Fibroblast of lung (primary cell): ENCODE measurements around the gene TDG. TPM values are rescaled to one million over a fixed set of nuclear protein-coding genes. Genes with fewer than 3 reads are reported as not detected.

ENCODE experiments used
- DNase-seq, 2 donors: peaks; one replicate each; pipeline versions ENCODE4 v3.0.0 to v3.0.0-alpha.2; 2010; ENCODE audit warnings: low read depth in 2 of 2
- H2AFZ ChIP-seq: 2 replicates; pipeline ENCODE4 v1.5.1; 2012; ENCODE audit warnings: low read length, control low read depth, inconsistent platforms
- H3K27ac ChIP-seq: 2 replicates; pipeline ENCODE4 v1.5.1; 2011; ENCODE audit warnings: low read length, control low read depth; ENCODE audit not compliant: insufficient read depth
- H3K27me3 ChIP-seq: 2 replicates; pipeline ENCODE4 v1.5.1; 2011; ENCODE audit warnings: mild to moderate bottlenecking, low read length; ENCODE audit not compliant: control insufficient read depth, insufficient read depth
- H3K36me3 ChIP-seq: 2 replicates; pipeline ENCODE4 v1.5.1; 2011; ENCODE audit warnings: low read length; ENCODE audit not compliant: control insufficient read depth, insufficient read depth
- H3K4me1 ChIP-seq: 2 replicates; pipeline ENCODE4 v1.5.1; 2011; ENCODE audit warnings: low read length; ENCODE audit not compliant: control insufficient read depth, insufficient read depth; ENCODE audit errors: extremely low read depth
- H3K4me2 ChIP-seq: 2 replicates; pipeline ENCODE4 v1.5.1; 2011; ENCODE audit warnings: low read length, control low read depth; ENCODE audit not compliant: insufficient read depth; ENCODE audit errors: extremely low read depth
- H3K4me3 ChIP-seq, 4 experiments: fragments of 200-600 bp in 1 of 4; sonication (generic) in 1 of 4; replicated peaks in 1 of 4; 2 replicates each; pipeline ENCODE4 v1.5.1; 2011 to 2016; ENCODE audit warnings: low read length in 4 of 4, low read depth in 3 of 4, mild to moderate bottlenecking in 3 of 4, control low read depth in 2 of 4, inconsistent platforms in 1 of 4, mixed read lengths in 1 of 4; ENCODE audit not compliant: insufficient read depth in 1 of 4; ENCODE audit errors: control extremely low read depth in 1 of 4
- H3K79me2 ChIP-seq: 2 replicates; pipeline ENCODE4 v1.5.1; 2012; ENCODE audit warnings: mild to moderate bottlenecking, low read length, inconsistent platforms; ENCODE audit not compliant: control insufficient read depth, insufficient read depth
- H3K9ac ChIP-seq: 2 replicates; pipeline ENCODE4 v1.5.1; 2011; ENCODE audit warnings: mild to moderate bottlenecking, low read length, control low read depth; ENCODE audit not compliant: insufficient read depth
- H3K9me3 ChIP-seq: 2 replicates; pipeline ENCODE4 v1.5.1; 2012; ENCODE audit warnings: low read depth, low read length; ENCODE audit not compliant: control insufficient read depth, insufficient read depth
- H4K20me1 ChIP-seq: 2 replicates; pipeline ENCODE4 v1.5.1; 2011; ENCODE audit warnings: low read length; ENCODE audit not compliant: control insufficient read depth, insufficient read depth; ENCODE audit errors: extremely low read depth
- EZH2 ChIP-seq: IDR thresholded peaks from 2 replicates; pipeline ENCODE4 v1.5.1; 2012; ENCODE audit warnings: low read length, control low read depth, mild to moderate bottlenecking; ENCODE audit errors: missing control alignments
- polyA plus RNA-seq, 2 donors: library from polyadenylated mRNA; depleted of rRNA in 1 of 2; stranded (reverse) in 1 of 2; unstranded in 1 of 2; fragments of >200 nt; gene quantifications; 2 replicates each; pipeline ENCODE4 v1.2.1, GENCODE V29; 2011 to 2012; ENCODE audit warnings: missing spikeins in 1 of 2
- total RNA-seq: library from RNA; depleted of rRNA; stranded (reverse); fragments of >200 nt; gene quantifications from 2 replicates; pipeline ENCODE4 v1.2.1, GENCODE V29; 2014
- TF ChIP-seq, protein P1 (sequence below), 2 donors: IDR thresholded peaks in 1 of 2; conservative IDR thresholded peaks in 1 of 2; 1 replicate in 1 of 2; 2 replicates in 1 of 2; pipeline ENCODE4 v1.5.1; 2011 to 2012; ENCODE audit warnings: low read length in 2 of 2, control low read depth in 1 of 2, inconsistent platforms in 1 of 2, low read depth in 1 of 2, mild to moderate bottlenecking in 1 of 2

TDG gene
- total and polyA plus RNA-seq, 2 donors (not counting 1 experiment from before 2014, with no cell fraction given) = 18.8 to 19.4 TPM

DNA sequence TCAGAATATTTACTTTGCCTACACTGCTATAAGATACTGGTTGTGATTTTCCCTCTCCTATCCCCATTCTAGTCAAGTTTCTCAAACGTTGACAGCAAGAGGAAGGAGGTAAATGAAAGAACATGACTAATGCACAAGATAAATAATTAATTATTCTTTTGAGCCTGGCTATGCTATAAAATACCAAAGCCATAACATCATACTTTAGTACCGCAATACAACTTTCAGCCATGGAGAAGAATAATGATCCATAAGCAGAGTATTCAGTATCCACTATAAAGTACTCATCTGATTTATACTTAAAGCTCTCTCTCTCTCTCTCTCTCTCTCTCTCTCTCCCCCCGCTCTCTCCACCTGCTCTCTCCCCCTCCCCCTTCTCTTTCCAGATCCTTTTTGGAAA, 41.3 kb downstream of the TDG start:
- TF ChIP-seq, protein P1, sequence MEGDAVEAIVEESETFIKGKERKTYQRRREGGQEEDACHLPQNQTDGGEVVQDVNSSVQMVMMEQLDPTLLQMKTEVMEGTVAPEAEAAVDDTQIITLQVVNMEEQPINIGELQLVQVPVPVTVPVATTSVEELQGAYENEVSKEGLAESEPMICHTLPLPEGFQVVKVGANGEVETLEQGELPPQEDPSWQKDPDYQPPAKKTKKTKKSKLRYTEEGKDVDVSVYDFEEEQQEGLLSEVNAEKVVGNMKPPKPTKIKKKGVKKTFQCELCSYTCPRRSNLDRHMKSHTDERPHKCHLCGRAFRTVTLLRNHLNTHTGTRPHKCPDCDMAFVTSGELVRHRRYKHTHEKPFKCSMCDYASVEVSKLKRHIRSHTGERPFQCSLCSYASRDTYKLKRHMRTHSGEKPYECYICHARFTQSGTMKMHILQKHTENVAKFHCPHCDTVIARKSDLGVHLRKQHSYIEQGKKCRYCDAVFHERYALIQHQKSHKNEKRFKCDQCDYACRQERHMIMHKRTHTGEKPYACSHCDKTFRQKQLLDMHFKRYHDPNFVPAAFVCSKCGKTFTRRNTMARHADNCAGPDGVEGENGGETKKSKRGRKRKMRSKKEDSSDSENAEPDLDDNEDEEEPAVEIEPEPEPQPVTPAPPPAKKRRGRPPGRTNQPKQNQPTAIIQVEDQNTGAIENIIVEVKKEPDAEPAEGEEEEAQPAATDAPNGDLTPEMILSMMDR (conservative IDR thresholded peaks at IDR 0.05 in 1 of 2, IDR thresholded peaks at IDR 0.05 in 1 of 2; ENCODE audit: low read depth in 1 of 2, low read length in 2 of 2) = no peak
- no peak for TF ChIP-seq EZH2
- peak; percentile 67 to 86 for DNase-seq
- H3K4me1 ChIP-seq = peaks cover 10% of the 10 kb centered on the region
- H3K27ac ChIP-seq = peak overlapping the region; percentile 34
- no peaks in the 10 kb centered on the region for H3K36me3 ChIP-seq
- H3K79me2 ChIP-seq = no peaks in the 10 kb centered on the region
- H3K4me2 ChIP-seq = peak overlapping the region; percentile 26
- no peaks in the 10 kb centered on the region for H4K20me1 ChIP-seq
- no peak overlapping the region for H3K4me3 ChIP-seq
- H3K9ac ChIP-seq = no peak overlapping the region
- H2AFZ ChIP-seq = no peak overlapping the region
- no peaks in the 10 kb centered on the region for H3K9me3 ChIP-seq
- no peaks in the 10 kb centered on the region for H3K27me3 ChIP-seq

DNA sequence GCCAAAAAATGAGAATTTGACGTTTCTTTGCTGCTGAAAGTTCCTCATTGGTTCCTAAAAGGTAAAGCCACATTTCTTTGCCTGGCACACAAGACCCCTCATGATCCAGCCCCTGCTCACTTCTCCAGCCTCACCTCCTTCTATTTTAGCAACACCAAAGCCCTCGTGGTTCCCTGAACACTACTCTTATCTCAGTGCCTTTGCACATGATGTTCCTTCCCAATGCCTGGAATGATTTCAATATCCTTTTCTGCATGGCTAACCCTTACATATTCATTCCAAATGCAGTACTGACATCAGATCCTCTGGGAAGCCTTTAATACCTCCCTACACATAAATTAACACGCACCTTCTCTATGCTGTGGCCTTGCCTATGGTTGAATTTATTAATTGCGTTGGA, 44.4 kb downstream of the TDG start:
- Histone ChIP-seq H3K27me3 (no peaks in the 10 kb centered on the region), H3K9me3 (no peaks in the 10 kb centered on the region), H3K4me2 (no peak overlapping the region), H3K27ac (no peak overlapping the region), H3K4me3 (no peak overlapping the region), H3K79me2 (no peaks in the 10 kb centered on the region), H3K4me1 (peaks cover 10% of the 10 kb centered on the region), H2AFZ (no peak overlapping the region), H3K9ac (no peak overlapping the region), H4K20me1 (no peaks in the 10 kb centered on the region), H3K36me3 (no peaks in the 10 kb centered on the region)
- TF ChIP-seq EZH2 = no peak
- TF ChIP-seq, protein P1 (conservative IDR thresholded peaks at IDR 0.05 in 1 of 2, IDR thresholded peaks at IDR 0.05 in 1 of 2; ENCODE audit: low read depth in 1 of 2, low read length in 2 of 2) = no peak
- DNase-seq = peak in 1 of 2 donors; percentile 47

DNA sequence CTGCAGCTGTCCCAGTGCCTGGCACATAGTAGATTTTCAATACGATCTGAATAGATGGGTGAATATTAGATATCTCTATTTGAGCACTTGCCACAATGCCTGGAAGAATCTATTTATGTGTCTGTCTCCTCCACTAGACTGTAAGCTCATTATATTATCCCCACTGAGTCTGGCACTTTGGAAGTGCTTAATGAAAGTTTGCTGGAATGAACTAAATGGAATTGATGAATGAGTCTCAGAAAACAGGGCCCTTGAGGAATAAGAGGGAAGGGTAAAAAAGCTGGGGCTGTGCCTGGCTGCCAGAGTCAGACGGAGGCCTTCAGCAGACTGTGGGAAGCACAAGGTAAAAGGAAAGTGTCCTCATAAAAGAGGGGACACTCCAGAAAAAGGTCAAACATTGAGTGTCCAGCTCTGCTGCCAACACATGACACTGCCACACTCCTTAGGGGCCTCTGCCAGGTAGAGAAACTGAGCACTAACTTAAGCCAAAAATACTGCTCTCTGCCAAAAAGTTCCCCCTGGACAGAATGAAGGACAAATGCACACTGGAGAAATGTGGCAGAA, 45.0 kb downstream of the TDG start:
- peak overlapping the region; percentile 3 for H2AFZ ChIP-seq
- no peaks in the 10 kb centered on the region for H3K27me3 ChIP-seq
- TF ChIP-seq EZH2 = no peak
- TF ChIP-seq, protein P1 (conservative IDR thresholded peaks at IDR 0.05 in 1 of 2, IDR thresholded peaks at IDR 0.05 in 1 of 2; ENCODE audit: low read depth in 1 of 2, low read length in 2 of 2) = no peak
- no peak overlapping the region for H3K9ac ChIP-seq
- peaks cover 10% of the 10 kb centered on the region for H3K4me1 ChIP-seq
- DNase-seq = no peak
- H3K27ac ChIP-seq = peak overlapping the region; percentile 86
- H3K4me2 ChIP-seq = peak overlapping the region; percentile 56
- H3K36me3 ChIP-seq = no peaks in the 10 kb centered on the region
- H3K79me2 ChIP-seq = no peaks in the 10 kb centered on the region
- no peaks in the 10 kb centered on the region for H4K20me1 ChIP-seq
- H3K4me3 ChIP-seq = no peak overlapping the region
- H3K9me3 ChIP-seq = no peaks in the 10 kb centered on the region
